Activated CD8-positive, alpha-beta memory T cell treated with anti-CD3 and anti-CD28 coated beads, Interleukin-2, amount 10 ng/mL, durations not matched to agents 7 days and 5 days (primary cell): ENCODE results near the gene SURF2. TPM values are rescaled to one million over a fixed set of nuclear protein-coding genes. Genes with fewer than 3 reads are reported as not detected.
"Not testable (repeated sequence)": the region's sequence is repeated elsewhere in the genome, so short reads cannot be mapped to it uniquely, and the experiment has no call there.

Experiments
- ATAC-seq: fragments of 150-1000 bp; cut with Tn5 transposase; one replicate; pipeline ENCODE4 v1.10.0; 2021; ENCODE audit warnings: moderate library complexity
- CTCF ChIA-PET: fragments of 350-600 bp; sonication (Branson Sonifier 250); formaldehyde crosslinking; loops from one replicate; lab custom pipeline; 2021; ENCODE audit warnings: antibody characterized with exemption; lab: Charles Lee
- DNase-seq: peaks from one replicate; pipeline ENCODE4 v3.0.0-alpha.2; 2020
- H3K27ac Mint-ChIP-seq: one replicate; pipeline ENCODE4 v1.8.0; 2021; ENCODE audit warnings: mild to moderate bottlenecking, mixed read lengths
- H3K27me3 Mint-ChIP-seq: one replicate; pipeline ENCODE4 v1.8.0; 2021; ENCODE audit warnings: mixed read lengths
- H3K36me3 Mint-ChIP-seq: one replicate; pipeline ENCODE4 v1.8.0; 2021; ENCODE audit warnings: mild to moderate bottlenecking, mixed read lengths
- H3K4me1 Mint-ChIP-seq: one replicate; pipeline ENCODE4 v1.8.0; 2021; ENCODE audit warnings: mixed read lengths
- H3K4me3 Mint-ChIP-seq: one replicate; pipeline ENCODE4 v1.8.0; 2021; ENCODE audit warnings: mild to moderate bottlenecking, moderate library complexity, mixed read lengths
- H3K9me3 Mint-ChIP-seq: one replicate; pipeline ENCODE4 v1.8.0; 2022; ENCODE audit warnings: low read depth, mixed read lengths
- total RNA-seq, 2 experiments: library from RNA; stranded (reverse); gene quantifications; one replicate each; pipeline ENCODE4 v1.2.3, GENCODE V29; 2021

Gene SURF2
- total RNA-seq, 2 experiments from 2014 or later: 14.9 to 23.2 TPM

DNA sequence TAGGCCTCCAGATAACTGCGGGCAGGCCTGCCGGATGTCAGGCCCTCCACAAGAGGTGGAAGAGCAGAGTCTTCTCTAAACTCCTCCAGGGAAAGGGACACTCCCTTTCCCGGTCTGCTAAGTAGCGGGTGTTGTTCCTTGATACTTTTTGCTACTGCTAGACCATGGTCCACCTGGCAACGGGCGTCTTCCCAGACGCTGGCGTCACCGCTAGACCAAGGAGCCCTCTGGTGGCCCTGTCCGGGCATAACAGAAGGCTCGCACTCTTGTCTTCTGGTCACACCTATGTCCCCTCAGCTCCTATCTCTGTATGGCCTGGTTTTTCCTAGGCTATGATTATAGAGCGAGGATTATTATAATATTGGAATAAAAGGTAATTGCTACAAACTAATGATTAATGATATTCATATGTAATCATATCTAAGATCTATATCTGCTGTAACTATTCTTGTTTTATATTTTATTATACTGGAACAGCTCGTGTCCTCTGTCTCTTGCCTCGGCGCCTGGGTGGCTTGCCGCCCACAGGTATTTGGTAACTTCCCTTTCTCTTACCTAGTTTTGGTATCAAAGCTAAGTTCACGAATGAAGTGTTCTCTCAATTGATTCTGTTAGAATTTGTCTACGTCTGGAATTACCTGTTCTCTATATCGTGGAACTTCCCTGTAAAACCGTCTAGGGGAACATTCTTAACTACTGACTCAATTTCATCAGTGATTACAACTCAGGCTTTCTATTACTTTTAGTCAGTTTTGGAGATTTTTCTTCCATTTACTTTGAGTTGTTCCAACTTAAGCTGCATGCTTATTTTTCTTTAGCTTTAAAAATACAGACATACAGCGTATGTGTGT is 26.8 kb upstream of the SURF2 start:
- H3K4me1 Mint-ChIP-seq: peaks cover 13% of the 10 kb centered on the region
- CTCF ChIA-PET: interaction anchor here (0.8 to 2.7 kb wide), 13 partner anchors 9 to 157 kb away, joined by 3 to 11 read pairs (median 4); partner anchors contain the start of genes SURF1 and SURF2
- DNase-seq, H3K27ac Mint-ChIP-seq, ATAC-seq, H3K27me3 Mint-ChIP-seq, H3K4me3 Mint-ChIP-seq, H3K9me3 Mint-ChIP-seq: not testable (repeated sequence)
- peaks cover 22% of the 10 kb centered on the region for H3K36me3 Mint-ChIP-seq

DNA sequence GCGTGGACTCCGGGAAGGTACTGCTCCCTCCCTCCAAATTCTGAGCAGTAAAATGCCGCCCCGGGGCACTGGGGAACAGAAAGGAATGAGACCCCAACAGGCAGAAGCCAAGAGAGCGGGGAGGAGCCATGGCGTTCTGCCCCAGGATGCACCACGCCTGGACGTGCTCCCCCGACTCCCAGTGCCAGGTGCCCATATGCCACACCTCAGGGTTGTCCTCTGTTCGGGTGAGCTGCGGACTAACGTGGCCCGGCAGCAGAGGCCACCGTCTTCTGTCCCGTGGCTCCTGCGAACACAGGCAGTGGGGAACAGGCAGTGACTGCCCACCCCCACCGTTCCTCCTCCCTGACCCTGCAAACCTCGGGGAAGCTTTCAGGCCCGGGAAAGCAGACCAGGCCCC is 25.1 kb upstream of the SURF2 start:
- no peak for ATAC-seq
- no peak overlapping the region for H3K4me3 Mint-ChIP-seq
- CTCF ChIA-PET: interaction anchor here (1.4 to 2.7 kb wide), 4 partner anchors 91 to 155 kb away, joined by 4 to 11 read pairs (median 10); no protein-coding TSS in a partner anchor
- H3K4me1 Mint-ChIP-seq: peaks cover 26% of the 10 kb centered on the region
- H3K36me3 Mint-ChIP-seq: peaks cover 27% of the 10 kb centered on the region
- H3K27ac Mint-ChIP-seq: no peak overlapping the region
- no peak for DNase-seq
- no peaks in the 10 kb centered on the region for H3K27me3 Mint-ChIP-seq
- no peaks in the 10 kb centered on the region for H3K9me3 Mint-ChIP-seq

DNA sequence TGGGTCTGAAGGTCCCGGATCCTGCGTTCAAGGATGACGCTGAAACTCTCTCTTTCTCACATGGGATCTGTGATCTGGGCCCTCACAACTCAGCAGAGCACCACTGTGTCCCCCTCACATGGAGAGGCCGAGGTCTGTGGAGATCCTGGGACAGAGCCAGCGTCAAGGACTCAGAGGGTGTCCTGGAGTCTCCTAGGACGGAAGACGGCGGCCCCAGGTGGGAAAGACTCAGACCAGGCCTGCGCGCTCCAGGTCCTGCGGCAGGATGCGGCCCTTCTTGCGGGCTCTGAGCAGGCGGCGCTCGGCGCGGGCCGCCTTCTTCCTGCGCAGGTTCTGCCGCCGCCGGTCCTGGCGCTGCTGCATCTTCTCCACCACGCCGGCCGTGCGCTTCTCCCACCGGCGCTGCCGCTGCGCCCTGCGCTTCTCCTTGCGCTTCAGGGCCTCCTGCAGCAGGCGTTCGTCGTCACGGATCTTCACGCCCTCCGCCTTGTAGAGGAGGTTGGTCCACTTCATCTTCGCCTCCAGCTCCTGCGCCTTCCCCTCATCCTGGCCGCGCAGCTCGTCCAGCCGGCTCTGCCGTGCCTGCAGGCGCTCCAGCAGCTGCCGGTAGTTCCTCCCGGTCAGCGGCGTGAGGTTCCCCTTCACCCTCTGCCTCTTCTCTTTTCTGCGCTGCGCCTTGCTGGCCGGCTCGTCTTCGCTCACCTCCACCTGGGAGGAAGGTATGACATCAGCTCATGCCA is 24.5 kb upstream of the SURF2 start:
- DNase-seq (no peak), ATAC-seq (no peak)
- Mint-ChIP-seq H3K9me3 (no peaks in the 10 kb centered on the region), H3K27ac (no peak overlapping the region), H3K4me1 (peaks cover 32% of the 10 kb centered on the region), H3K4me3 (no peak overlapping the region), H3K36me3 (peaks cover 28% of the 10 kb centered on the region), H3K27me3 (no peaks in the 10 kb centered on the region)
- CTCF ChIA-PET: interaction anchor here (2.4 kb wide), 1 partner anchor 145 kb away, joined by 6 read pairs; no protein-coding TSS in a partner anchor

DNA sequence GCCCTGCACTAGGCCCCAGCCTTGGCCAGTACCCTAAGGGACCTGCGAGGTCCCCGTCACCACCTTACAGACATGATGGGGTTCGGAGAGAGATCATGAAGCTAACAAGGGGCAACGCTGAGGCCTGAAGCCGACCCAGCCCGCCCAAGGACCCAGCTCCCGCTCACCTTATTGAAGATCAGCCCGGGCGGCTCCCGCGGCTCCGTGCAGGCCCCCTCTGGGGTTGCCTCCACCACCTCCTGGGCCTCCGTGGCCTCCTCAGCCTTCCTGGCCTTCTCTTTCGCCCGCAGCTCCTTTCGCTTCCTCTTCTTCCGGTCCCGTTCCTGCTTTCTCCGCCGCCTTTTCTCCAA is 24.0 kb upstream of the SURF2 start:
- H3K4me3 Mint-ChIP-seq: no peak overlapping the region
- CTCF ChIA-PET: interaction anchor here (1.2 to 2.4 kb wide), 2 partner anchors 16 to 146 kb away, joined by 3 to 6 read pairs; partner anchors contain the start of genes MED22 and RPL7A
- no peaks in the 10 kb centered on the region for H3K9me3 Mint-ChIP-seq
- no peaks in the 10 kb centered on the region for H3K27me3 Mint-ChIP-seq
- peaks cover 28% of the 10 kb centered on the region for H3K36me3 Mint-ChIP-seq
- H3K27ac Mint-ChIP-seq: no peak overlapping the region
- DNase-seq (no peak), ATAC-seq (no peak)
- peaks cover 34% of the 10 kb centered on the region for H3K4me1 Mint-ChIP-seq

DNA sequence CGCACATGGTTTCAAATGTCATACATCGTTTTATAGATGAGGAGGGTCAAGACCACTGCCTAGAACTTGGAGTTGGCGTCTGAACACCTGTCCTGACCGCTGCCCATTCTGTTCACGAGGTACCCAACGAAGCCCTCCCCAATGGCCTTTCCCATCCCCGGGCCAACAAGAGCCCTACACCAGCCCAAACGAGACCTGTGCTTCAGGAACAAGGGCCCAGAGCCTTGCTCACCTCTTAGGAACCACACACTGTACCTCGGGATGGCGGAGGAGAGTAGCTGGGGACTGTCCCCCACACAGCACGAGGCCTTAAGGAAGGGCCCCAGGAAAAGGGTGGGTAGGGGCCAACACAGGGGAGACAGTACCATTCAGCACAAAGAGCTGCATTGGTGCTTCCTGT is 23.3 kb upstream of the SURF2 start:
- no peak overlapping the region for H3K27ac Mint-ChIP-seq
- peaks cover 34% of the 10 kb centered on the region for H3K4me1 Mint-ChIP-seq
- H3K27me3 Mint-ChIP-seq: no peaks in the 10 kb centered on the region
- H3K4me3 Mint-ChIP-seq: no peak overlapping the region
- H3K36me3 Mint-ChIP-seq: peaks cover 28% of the 10 kb centered on the region
- no peaks in the 10 kb centered on the region for H3K9me3 Mint-ChIP-seq
- DNase-seq (peak; percentile 36), ATAC-seq (no peak)
- CTCF ChIA-PET: interaction anchor here (1.2 to 2.4 kb wide), 2 partner anchors 15 to 146 kb away, joined by 3 to 6 read pairs; partner anchors contain the start of genes MED22 and RPL7A

DNA sequence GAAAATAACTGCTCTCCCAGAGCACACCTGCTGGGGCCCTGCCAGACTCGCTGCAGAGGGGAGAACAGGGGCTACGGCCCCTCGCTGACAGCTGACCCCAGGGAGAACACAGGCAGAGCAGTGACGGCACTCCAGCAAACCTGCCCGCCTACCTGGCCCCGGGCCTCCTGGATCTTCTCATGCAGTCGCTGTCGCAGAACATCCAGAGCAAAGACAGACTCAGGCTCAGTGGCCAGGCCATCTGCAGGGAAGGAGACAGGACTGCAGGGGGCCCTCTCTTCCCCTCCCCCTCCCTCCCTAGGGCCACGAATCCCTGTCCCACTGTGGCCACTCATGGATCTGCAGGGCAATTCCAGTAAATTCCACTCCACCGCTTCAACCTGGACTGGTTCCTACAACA is 22.8 kb upstream of the SURF2 start:
- Mint-ChIP-seq H3K27ac (no peak overlapping the region), H3K4me1 (peaks cover 34% of the 10 kb centered on the region), H3K9me3 (no peaks in the 10 kb centered on the region), H3K36me3 (peaks cover 28% of the 10 kb centered on the region), H3K4me3 (no peak overlapping the region), H3K27me3 (no peaks in the 10 kb centered on the region)
- CTCF ChIA-PET: interaction anchor here (1.2 to 2.4 kb wide), 3 partner anchors 14 to 147 kb away, joined by 3 to 6 read pairs (median 3); partner anchors contain the start of genes MED22 and RPL7A
- DNase-seq: peak; percentile 35
- no peak for ATAC-seq

DNA sequence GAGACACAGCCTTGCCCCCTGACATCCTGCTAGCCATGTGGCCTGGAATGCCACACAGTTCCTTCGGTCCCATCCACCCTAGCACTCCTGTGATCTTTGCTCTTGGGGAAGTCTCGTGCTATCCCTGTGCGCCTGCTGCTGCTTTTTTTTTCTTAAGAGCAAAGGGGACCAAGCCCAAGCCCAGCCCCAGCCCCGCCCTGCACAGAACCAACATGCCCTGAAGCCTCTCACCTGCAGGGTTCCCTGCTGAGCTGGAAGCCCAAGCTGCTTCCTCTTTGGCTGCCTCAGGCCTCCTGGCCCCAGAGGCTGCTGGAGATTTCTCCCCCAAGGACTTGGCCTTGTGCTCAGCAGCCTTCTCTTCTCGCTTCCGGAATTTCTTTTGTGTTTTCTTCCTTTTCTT is 22.2 kb upstream of the SURF2 start:
- H3K27me3 Mint-ChIP-seq: no peaks in the 10 kb centered on the region
- DNase-seq (no peak), ATAC-seq (no peak)
- H3K9me3 Mint-ChIP-seq: no peaks in the 10 kb centered on the region
- peaks cover 31% of the 10 kb centered on the region for H3K36me3 Mint-ChIP-seq
- H3K27ac Mint-ChIP-seq: no peak overlapping the region
- H3K4me3 Mint-ChIP-seq: no peak overlapping the region
- CTCF ChIA-PET: interaction anchor here (0.6 to 1.9 kb wide), 6 partner anchors 9 to 312 kb away, joined by 3 to 11 read pairs (median 3); partner anchors contain the start of gene STKLD1
- peaks cover 36% of the 10 kb centered on the region for H3K4me1 Mint-ChIP-seq

DNA sequence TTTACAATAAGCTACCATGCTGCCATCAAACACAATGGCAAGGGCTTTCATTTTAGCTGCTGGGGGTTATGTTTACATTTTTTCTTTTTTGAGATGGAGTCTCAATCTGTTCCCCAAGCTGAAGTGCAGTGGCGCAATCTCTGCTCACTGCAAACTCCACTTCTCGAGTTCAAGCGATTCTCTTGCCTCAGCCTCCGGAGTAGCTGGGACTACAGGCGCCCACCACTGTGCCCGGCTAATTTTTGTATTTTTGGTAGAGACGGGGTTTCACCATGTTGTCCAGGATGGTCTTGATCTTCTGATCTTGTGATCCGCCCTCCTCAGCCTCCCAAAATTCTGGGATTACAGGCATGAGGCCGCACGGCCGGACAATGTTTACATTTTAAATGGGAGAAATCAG is 21.5 kb upstream of the SURF2 start:
- CTCF ChIA-PET: interaction anchor here (1.0 to 1.9 kb wide), 6 partner anchors 10 to 313 kb away, joined by 3 to 11 read pairs (median 4); partner anchors contain the start of gene STKLD1
- peaks cover 34% of the 10 kb centered on the region for H3K36me3 Mint-ChIP-seq
- not testable (repeated sequence) for ATAC-seq, H3K27me3 Mint-ChIP-seq, H3K9me3 Mint-ChIP-seq
- H3K4me3 Mint-ChIP-seq: peak overlapping the region; percentile 95
- peak overlapping the region; percentile 96 for H3K27ac Mint-ChIP-seq
- peak; percentile 31 for DNase-seq
- peaks cover 42% of the 10 kb centered on the region for H3K4me1 Mint-ChIP-seq

DNA sequence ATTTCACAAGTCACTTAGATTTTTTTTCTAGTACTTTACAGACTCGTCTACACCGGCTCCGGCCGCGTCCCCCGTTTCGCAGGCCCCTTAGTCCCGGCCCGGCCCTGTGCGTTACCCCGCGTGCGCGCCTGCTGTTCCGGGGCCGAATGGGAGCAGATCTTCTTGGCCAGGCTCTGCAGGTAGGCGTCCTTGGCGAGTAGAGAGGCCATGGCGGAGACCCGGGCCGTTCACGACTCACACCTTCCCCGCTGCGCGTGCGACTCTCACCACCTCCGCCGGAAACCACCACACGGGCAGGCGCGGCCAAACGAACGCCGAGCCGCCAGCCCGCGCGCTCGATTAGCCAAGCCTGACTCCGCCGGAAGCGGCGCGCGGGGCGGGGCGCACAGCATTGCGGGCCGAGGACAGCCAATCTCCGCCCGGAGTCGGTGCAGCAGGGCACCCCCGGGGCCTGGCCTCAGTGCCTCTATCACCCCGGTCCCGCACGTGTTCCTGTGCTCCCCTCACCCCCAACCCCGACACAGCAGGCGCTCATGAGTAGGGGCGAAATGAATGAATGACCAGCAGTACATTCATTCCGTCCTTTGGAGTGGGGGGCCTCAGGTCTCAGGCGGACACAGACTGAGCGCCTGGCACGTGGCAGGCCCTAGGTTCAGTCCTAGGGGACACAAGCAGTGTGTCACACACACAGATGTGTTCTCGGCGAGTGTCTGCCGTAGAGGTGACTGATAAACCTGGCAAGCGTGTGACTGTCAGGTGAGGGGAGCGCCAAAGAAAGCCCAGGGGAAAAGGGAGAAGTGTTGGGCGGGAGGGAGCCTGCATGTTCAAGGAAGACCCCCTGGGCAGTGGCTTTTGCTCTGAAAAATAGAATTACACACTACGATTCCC is 20.2 kb upstream of the SURF2 start, which contains the start of gene SURF6:
TSS of gene SURF6 (minus strand) at position 265 of the 888 bp plus-strand sequence. CDS start at position 209, 56 bp downstream.
- Mint-ChIP-seq H3K4me1 (peaks cover 55% of the 10 kb centered on the region), H3K4me3 (peak within 1 kb of the TSS; percentile 95), H3K9me3 (no peaks in the 10 kb centered on the region), H3K27ac (peak within 1 kb of the TSS; percentile 96), H3K36me3 (peaks cover 39% of the 10 kb centered on the region), H3K27me3 (no peaks in the 10 kb centered on the region)
- CTCF ChIA-PET: interaction anchor here (1.0 to 1.9 kb wide), 4 partner anchors 35 to 150 kb away, joined by 4 to 11 read pairs (median 4); partner anchors contain the start of gene STKLD1
- peak; percentile 94 for DNase-seq
- peak; percentile 96 for ATAC-seq

DNA sequence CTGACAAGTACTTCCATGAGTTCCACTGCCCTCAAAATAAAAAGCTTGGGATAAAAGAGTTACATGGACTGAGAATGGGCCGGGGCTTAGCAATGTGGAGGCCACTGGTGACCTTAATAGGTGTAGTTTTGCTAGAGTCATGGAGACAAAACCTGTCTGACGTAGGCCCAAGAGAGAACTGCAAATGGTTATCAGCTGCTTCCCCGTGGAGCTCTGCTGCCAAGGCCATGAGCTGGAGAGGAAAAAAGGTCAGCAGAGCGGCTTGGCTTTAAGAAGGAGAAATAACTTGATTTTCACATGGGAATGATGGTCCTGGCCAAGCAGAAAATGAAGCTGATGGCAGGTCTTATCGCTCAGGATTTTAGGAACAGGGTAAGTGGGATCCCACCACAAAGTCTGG is 16.7 kb upstream of the SURF2 start:
- Mint-ChIP-seq H3K36me3 (peaks cover 28% of the 10 kb centered on the region), H3K9me3 (no peaks in the 10 kb centered on the region), H3K27ac (peak overlapping the region; percentile 81), H3K27me3 (no peaks in the 10 kb centered on the region), H3K4me3 (no peak overlapping the region), H3K4me1 (peaks cover 43% of the 10 kb centered on the region)
- CTCF ChIA-PET: interaction anchor here (0.8 to 2.6 kb wide), 6 partner anchors 8 to 154 kb away, joined by 3 to 7 read pairs (median 3); partner anchors contain the start of genes MED22, RPL7A and STKLD1
- ATAC-seq (no peak), DNase-seq (no peak)

DNA sequence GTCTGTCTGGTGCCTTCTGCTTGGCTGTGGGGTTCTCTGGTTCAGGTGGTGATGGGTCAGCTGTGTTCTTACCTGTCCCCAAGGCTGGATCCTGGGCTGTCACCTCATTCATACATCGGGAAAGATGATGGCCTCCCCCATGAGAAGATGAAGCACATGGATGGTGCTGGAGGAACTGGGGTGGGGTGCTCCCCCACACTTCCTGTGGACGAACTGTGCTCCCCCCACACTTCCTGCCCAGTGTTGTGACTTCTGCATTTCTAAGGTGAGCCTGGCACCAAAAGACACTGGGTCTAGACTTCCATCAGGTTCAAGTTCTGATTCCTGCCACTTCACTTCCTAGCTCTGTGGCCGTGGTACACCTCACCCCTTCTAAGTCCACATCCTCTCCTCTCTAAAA is 16.1 kb upstream of the SURF2 start:
- Mint-ChIP-seq H3K4me1 (peaks cover 38% of the 10 kb centered on the region), H3K36me3 (peaks cover 28% of the 10 kb centered on the region), H3K27me3 (no peaks in the 10 kb centered on the region), H3K4me3 (no peak overlapping the region), H3K27ac (peak overlapping the region; percentile 81), H3K9me3 (no peaks in the 10 kb centered on the region)
- CTCF ChIA-PET: interaction anchor here (0.8 to 2.6 kb wide), 6 partner anchors 23 to 146 kb away, joined by 3 to 7 read pairs (median 3); partner anchors contain the start of gene STKLD1
- no peak for DNase-seq
- no peak for ATAC-seq

DNA sequence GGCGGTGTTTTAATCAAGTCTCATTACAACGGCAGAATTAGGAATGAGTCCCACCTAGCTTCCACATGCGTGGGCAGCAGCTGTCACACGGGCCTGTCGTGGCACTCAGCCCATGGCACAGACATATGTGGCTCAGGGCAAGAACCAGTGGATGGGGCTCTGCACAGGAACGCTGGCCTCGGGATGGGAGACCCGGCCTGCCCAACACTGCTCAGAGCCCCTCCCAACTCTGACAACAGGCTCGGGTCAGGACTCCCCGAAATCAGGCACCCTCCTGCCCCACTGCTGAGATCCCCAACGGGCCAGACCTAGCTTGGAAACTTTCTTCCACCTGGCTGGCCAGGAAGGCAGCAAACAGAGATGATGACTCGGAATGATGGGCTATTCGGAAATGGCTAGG is 15.4 kb upstream of the SURF2 start:
- CTCF ChIA-PET: interaction anchor here (0.7 to 2.6 kb wide), 5 partner anchors 15 to 36 kb away, joined by 3 to 7 read pairs (median 3); partner anchors contain the start of genes STKLD1 and SURF1
- peaks cover 27% of the 10 kb centered on the region for H3K36me3 Mint-ChIP-seq
- no peak for ATAC-seq
- no peak overlapping the region for H3K4me3 Mint-ChIP-seq
- H3K27me3 Mint-ChIP-seq: no peaks in the 10 kb centered on the region
- peak overlapping the region; percentile 81 for H3K27ac Mint-ChIP-seq
- H3K9me3 Mint-ChIP-seq: no peaks in the 10 kb centered on the region
- peaks cover 36% of the 10 kb centered on the region for H3K4me1 Mint-ChIP-seq
- no peak for DNase-seq
